HAP-1 (cell line): ENCODE results near the gene EXT2.

Experiments used
- DNase-seq, 2 experiments: peaks; one replicate each; pipeline ENCODE4 v3.0.0-alpha.2; 2016 to 2020; ENCODE audit warnings: low spot score in 2 of 2
- H3K27me3 ChIP-seq: fragments of 250-450 bp; sonication (Bioruptor Pico); 2 replicates; pipeline ENCODE4 v1.5.1; 2020; ENCODE audit warnings: low read depth, mild to moderate bottlenecking, moderate library complexity
- H3K36me3 ChIP-seq: fragments of 250-450 bp; sonication (Bioruptor Pico); replicated peaks from 2 replicates; pipeline ENCODE4 v1.5.1; 2020; ENCODE audit warnings: mild to moderate bottlenecking
- H3K4me1 ChIP-seq: fragments of 250-450 bp; sonication (Bioruptor Pico); 2 replicates; pipeline ENCODE4 v1.5.1; 2020; ENCODE audit warnings: mild to moderate bottlenecking
- H3K4me3 ChIP-seq: fragments of 250-450 bp; sonication (Bioruptor Pico); 2 replicates; pipeline ENCODE4 v1.5.1; 2020; ENCODE audit warnings: mild to moderate bottlenecking, moderate library complexity
- H3K9me3 ChIP-seq: fragments of 250-450 bp; sonication (Bioruptor Pico); 2 replicates; pipeline ENCODE4 v1.5.1; 2020; ENCODE audit warnings: mild to moderate bottlenecking, moderate library complexity
- in situ Hi-C: fragments of 300-500 bp; cut with MboI; formaldehyde crosslinking; loops from 3 replicates; pipeline ENCODE4 v1.14.3; 2020; ENCODE audit warnings: low sequenced_read_pairs, inconsistent platforms, mixed read lengths

EXT2 gene

DNA sequence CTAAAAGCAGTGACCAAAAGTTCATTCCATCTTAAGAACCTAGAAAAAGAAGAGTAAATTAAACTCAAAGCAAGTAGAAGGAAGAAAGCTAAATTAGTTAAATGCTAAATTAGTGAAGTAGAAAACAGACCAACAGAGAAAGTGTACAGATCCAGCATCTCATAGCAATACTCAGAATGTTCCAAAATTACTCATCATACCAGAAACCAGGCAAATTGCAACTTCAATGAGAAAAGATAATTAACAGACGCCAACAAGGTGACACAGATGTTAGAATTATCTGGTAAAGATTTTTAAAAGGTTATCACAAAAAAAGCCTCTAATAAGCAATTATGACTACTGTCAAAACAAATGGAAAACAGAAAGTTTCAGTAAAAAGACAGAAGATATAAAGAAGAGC, 117.7 kb downstream of the EXT2 start:
- Histone ChIP-seq H3K4me3 (no peak overlapping the region), H3K36me3 (no peaks in the 10 kb centered on the region; the same call in 1 of the 2 replicates), H3K9me3 (peaks cover 3% of the 10 kb centered on the region; the same call in 1 of the 2 replicates), H3K4me1 (no peaks in the 10 kb centered on the region), H3K27me3 (no peaks in the 10 kb centered on the region)
- DNase-seq: no peak
- in situ Hi-C loops: no loop called here

DNA sequence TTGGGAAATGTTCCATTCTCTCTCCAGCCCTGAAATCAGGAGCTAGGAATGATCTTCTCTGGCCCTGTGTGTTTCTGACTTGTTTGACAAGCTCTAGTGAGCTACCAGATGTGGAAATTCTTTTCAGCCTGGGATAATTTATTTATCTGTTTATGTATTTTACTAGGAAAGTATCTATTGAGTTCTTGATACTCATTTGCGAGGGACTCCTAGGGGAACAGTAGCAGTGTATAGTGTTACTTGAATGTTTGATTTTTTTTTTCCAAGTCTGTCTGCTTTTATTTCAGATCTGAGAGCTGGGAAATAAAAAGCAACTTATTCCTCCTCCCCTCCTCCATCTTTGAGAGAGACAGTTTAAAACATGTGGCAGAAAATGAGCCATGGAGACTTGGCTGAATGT, 122.0 kb downstream of the EXT2 start:
- DNase-seq: no peak
- Histone ChIP-seq H3K4me3 (no peak overlapping the region), H3K4me1 (no peaks in the 10 kb centered on the region), H3K9me3 (peaks cover under 1% of the 10 kb centered on the region; the same call in 1 of the 2 replicates), H3K36me3 (no peaks in the 10 kb centered on the region), H3K27me3 (no peaks in the 10 kb centered on the region)
- in situ Hi-C loops: no loop called here

DNA sequence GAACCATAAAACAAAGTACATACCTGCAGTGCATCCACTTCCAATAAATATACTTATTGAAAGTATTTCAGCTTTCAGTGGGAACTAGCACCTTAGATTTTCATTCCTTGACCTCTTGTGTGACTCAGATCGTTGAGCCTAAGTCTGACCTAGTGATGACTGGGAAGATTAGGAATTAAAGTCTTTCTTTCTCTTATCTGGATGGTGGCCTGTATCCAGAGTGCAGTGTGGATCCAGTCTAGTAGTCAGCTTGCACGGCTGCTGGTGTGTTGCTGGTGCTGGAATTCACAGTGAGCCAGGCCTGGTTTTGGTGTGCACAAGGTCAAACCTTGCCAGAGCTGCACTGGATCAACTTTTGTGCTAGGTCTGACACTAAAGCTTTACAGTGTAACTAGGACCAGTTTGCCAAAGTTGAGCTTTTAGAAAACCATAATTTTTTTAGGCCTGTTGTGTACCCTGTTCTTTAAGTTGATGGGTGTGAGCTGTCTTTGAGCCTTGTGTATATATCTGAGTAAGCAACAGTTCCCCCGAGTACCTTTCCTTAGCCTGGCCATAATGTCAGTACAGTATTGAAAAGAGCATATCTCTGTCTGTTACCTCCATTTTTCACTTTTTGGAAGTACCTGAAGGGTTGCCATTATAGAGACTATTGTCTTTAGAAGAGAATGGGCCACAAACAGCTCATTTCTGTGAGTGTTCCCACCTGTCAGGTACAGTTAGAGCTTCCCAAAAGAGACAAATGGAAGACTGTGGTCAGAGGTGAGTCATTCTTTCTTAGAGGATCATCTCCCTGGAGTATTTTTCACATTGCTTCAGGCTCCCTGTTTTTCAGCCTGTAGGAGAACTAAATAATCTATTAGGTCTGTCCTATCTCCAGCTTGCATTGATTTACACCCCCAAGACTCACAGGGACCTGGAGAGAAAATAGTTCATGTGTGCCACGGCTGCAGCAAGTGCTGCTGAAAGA, 124.6 kb downstream of the EXT2 start:
- Histone ChIP-seq H3K36me3 (no peaks in the 10 kb centered on the region), H3K4me1 (no peaks in the 10 kb centered on the region), H3K4me3 (no peak overlapping the region), H3K9me3 (no peaks in the 10 kb centered on the region), H3K27me3 (no peaks in the 10 kb centered on the region)
- DNase-seq: no peak
- in situ Hi-C loops: no loop called here

DNA sequence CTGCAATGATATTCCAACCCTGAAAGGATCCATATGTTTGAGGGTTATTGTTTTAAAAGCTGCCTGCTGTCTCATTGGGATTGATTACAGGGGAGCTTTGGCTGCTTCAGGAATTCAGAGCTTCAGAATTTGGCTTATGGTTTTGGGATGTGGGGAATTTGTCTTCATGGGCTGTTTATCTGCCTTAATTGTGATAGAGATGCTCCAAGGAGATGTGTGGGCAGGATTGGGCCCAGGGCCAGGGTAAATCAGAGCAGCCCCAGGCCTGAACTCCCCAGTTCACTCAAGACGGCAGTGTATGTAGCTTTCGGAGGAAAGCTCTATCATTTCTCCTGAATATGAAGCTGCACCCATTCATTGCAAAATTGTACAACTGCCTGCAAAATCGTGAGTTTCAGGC, 126.0 kb downstream of the EXT2 start:
- DNase-seq: no peak
- H3K4me3 ChIP-seq: no peak overlapping the region
- H3K27me3 ChIP-seq: no peaks in the 10 kb centered on the region
- H3K4me1 ChIP-seq: no peaks in the 10 kb centered on the region
- no peaks in the 10 kb centered on the region for H3K36me3 ChIP-seq
- no peaks in the 10 kb centered on the region for H3K9me3 ChIP-seq
- in situ Hi-C loops: no loop called here

DNA sequence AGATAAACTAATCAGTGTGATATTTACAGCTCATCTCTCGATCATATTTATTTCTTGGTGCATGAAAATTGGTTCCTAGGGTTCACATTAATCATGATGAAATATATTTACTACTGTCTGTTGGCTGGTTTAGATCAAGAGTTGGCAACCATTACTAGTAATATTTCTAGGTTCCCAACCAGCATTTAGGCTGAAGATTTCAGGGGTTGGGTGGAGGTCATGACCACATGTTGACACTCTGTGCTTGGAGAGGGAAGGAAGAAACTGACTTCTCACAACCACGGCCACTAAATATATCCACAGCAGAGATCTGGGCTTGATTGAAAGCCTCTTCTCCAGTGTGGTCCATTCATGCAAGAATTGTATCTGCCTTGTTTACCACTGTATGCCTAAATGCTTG, 126.5 kb downstream of the EXT2 start:
- in situ Hi-C loops: no loop called here
- no peaks in the 10 kb centered on the region for H3K9me3 ChIP-seq
- H3K27me3 ChIP-seq: no peaks in the 10 kb centered on the region
- H3K4me3 ChIP-seq: no peak overlapping the region
- no peaks in the 10 kb centered on the region for H3K4me1 ChIP-seq
- no peaks in the 10 kb centered on the region for H3K36me3 ChIP-seq
- DNase-seq: no peak

DNA sequence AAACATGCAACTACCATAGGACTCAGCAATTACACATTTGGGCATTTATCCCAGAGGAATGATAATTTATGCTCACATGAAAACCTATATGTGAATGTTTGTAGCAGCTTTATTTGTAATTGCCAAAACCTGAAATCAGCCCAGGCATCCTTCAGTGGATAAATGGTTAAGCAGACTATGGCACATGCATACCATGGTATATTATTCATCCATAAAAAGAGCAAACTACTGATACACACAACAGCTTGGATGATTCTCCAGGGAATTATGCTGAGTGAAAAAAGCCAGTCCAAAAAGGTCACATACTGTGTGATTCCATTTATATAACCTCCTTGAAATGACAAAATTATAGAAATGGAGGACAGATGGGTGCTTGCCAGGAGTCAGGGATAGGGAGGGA, 127.8 kb downstream of the EXT2 start:
- Histone ChIP-seq H3K4me1 (no peaks in the 10 kb centered on the region), H3K4me3 (no peak overlapping the region), H3K36me3 (no peaks in the 10 kb centered on the region), H3K27me3 (no peaks in the 10 kb centered on the region), H3K9me3 (no peaks in the 10 kb centered on the region)
- no peak for DNase-seq
- in situ Hi-C loops: no loop called here

DNA sequence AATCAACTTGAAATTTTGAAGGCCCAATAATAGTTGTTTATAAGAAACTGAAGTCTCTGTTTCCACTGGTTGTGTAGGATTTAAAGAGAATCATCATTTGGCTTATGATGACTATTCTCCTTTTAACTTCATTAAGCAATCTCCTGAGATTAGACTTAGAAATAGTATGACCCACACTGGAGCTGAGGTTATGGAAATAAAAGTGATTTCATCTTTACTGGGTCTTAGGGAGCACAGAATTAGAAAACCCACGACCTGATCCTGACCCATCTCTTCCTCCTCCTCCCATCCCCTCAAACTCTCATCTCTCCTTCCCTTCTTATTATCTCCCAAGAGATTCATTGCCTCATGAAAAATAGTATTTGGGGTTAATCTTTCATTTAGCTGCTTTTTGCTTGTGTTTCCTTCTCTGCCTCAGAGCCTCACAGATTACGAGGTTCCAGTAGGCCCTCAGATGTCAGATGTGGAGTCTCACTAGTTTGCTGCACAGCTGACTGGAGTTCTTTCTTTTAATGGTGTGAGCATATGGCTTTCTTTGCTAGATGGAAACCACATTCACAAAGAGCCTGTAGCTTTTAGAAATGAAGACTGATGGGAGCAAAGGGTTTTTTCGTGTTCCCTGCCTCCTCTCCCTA, 129.5 kb downstream of the EXT2 start:
- H3K9me3 ChIP-seq: no peaks in the 10 kb centered on the region
- H3K4me3 ChIP-seq: no peak overlapping the region
- H3K4me1 ChIP-seq: no peaks in the 10 kb centered on the region
- in situ Hi-C loops: no loop called here
- DNase-seq: no peak
- no peaks in the 10 kb centered on the region for H3K36me3 ChIP-seq
- no peaks in the 10 kb centered on the region for H3K27me3 ChIP-seq

DNA sequence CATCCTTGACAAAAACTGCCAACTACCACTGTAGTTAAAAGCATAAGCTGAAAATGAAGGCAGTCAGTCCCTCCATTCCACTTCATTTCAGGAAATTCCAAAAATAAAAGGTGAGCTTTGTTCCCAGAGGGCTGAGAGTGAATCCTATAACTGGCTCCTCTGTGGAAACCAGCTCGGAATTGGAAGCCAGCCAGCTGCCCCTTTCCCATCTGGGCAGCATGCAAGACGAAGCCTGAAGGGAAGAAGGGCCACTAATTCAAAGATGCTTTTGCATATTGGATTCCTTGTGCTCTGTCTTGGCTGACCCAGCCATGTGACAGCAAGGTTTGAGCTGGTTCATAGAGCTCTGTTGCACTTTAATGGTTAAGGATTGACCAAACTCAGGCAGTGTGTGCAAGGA, 131.0 kb downstream of the EXT2 start:
- DNase-seq: no peak
- in situ Hi-C loops: no loop called here
- no peak overlapping the region for H3K4me3 ChIP-seq
- no peaks in the 10 kb centered on the region for H3K36me3 ChIP-seq
- no peaks in the 10 kb centered on the region for H3K27me3 ChIP-seq
- H3K9me3 ChIP-seq: no peaks in the 10 kb centered on the region
- no peaks in the 10 kb centered on the region for H3K4me1 ChIP-seq

DNA sequence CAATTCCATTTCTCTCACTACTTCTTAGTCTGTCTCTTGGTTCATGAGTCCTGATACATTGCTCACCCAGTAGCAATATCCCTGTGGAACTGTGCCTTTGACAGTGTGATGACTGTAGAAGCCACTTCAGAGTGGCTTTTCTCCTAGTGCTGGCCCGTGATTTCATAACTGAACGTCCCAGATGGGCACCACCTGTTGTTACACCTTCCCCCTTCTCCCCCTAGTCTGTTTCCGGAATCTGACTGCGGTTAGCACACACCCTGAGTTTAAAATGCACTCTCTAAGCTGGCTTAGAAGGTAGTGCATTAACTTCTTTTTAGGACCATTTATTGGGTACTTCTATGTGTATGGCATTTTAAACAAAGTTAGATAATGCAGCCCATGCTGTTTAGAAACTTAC, 131.5 kb downstream of the EXT2 start:
- H3K4me1 ChIP-seq: no peaks in the 10 kb centered on the region
- no peak overlapping the region for H3K4me3 ChIP-seq
- no peak for DNase-seq
- in situ Hi-C loops: no loop called here
- no peaks in the 10 kb centered on the region for H3K9me3 ChIP-seq
- no peaks in the 10 kb centered on the region for H3K27me3 ChIP-seq
- H3K36me3 ChIP-seq: no peaks in the 10 kb centered on the region

DNA sequence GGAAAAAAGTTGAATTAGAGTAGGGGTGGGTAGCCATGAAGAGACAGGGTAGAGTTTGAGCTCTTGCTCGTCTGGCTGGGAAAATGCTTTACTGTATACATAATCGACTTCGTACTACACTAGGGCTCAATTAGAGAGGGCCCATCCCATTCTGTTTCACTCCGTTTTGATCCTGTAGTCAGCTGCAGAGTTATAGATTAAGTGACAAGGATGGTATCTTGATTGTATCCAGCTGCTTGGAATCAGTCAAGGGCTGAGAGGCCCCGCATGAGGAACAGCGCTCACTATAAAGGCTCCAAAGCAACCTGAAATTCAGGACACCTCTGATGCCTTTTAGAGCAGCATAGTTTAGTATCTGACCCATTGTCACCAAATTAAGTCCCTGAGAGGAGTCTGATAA, 132.9 kb downstream of the EXT2 start:
- no peaks in the 10 kb centered on the region for H3K36me3 ChIP-seq
- in situ Hi-C loops: no loop called here
- H3K4me1 ChIP-seq: no peaks in the 10 kb centered on the region
- no peaks in the 10 kb centered on the region for H3K27me3 ChIP-seq
- no peak for DNase-seq
- no peaks in the 10 kb centered on the region for H3K9me3 ChIP-seq
- no peak overlapping the region for H3K4me3 ChIP-seq

DNA sequence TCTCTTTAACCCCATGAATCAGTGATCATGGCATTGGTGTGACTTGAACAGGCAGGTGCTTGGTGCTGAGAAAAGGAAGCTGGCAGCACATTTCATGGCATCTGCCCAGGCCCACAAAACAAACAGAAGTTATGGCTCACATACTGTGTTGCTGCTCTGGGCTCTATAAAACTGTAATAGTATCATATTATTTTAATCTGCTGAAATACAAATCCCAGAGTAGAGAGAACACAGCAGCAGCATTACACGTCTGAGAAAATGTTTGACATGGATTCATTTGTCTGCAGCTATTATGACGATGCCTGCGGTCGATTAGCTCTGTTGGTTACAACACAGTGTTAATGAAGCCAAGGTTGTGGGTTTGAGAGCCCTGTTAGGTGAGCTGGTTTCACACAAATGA, 133.6 kb downstream of the EXT2 start:
- no peaks in the 10 kb centered on the region for H3K4me1 ChIP-seq
- H3K9me3 ChIP-seq: no peaks in the 10 kb centered on the region
- in situ Hi-C loops: no loop called here
- 0 out of 2 replicates have a peak, but pooled peaks cover 3% of the 10 kb centered on the region for H3K36me3 ChIP-seq
- no peak for DNase-seq
- H3K27me3 ChIP-seq: no peaks in the 10 kb centered on the region
- H3K4me3 ChIP-seq: no peak overlapping the region

DNA sequence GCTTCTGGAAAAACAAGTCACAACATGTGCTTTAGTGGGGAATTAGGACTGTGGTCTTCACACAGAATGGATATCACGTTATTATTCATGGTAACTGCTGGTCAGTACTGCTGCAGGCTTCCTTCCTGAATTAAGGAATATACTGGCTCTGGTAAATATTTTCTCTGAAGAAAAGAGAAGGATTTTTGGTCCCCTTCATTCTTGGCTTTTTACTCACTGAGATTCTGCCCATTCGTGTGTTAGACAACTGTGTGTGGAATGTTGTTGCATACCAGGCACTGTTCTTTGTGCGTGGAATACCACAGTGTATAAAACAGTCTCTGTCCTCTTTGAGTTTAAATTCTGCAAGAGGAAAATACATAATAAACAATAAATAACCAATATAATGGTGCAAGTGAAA, 134.1 kb downstream of the EXT2 start:
- no peak for DNase-seq
- in situ Hi-C loops: no loop called here
- Histone ChIP-seq H3K4me3 (no peak overlapping the region), H3K36me3 (0 out of 2 replicates have a peak, but pooled peaks cover 3% of the 10 kb centered on the region), H3K4me1 (no peaks in the 10 kb centered on the region), H3K9me3 (no peaks in the 10 kb centered on the region), H3K27me3 (no peaks in the 10 kb centered on the region)

DNA sequence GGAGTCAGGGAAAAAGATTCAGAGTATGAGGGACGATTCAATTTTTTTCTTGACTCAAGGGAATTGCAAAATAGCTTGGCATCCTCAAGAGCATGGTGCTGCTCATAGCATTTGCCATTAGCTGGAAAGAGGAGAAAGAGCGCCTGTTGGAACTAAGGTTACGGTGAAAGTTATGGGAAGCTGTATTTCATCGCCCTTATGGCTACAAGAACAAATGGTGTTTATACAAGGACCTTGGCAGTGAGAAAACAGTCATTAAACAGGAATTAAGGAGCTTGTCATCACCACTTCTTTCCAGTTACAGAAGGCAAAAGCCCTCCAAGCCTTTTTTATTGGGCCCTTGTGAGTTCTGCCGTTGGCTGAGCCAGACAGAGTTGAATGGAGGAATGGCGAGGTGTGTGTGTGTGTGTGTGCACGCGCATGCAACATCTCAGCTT, 140.3 kb downstream of the EXT2 start:
- in situ Hi-C loops: no loop called here
- Histone ChIP-seq H3K27me3 (no peaks in the 10 kb centered on the region), H3K9me3 (no peaks in the 10 kb centered on the region), H3K4me3 (no peak overlapping the region), H3K4me1 (no peaks in the 10 kb centered on the region), H3K36me3 (peaks cover 11% of the 10 kb centered on the region)
- no peak for DNase-seq

DNA sequence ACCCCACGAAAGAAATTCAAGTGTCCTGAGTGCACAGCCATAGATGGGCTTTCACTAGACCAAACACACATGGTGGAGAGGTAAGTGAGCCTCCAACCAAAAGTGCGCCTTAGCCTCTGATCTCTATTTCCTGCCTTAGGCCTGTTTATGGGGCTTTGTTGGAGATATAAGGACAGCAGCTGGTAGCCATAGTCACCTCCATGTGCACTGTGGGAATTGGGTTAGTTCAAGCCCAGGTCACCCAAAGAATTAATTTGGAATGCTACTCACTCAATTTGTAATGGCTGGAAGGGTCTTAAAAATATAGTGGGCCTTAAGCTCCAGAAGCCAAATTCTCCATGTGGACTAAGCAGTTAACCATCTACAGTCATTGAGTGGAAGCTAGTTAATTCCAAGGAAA, 140.8 kb downstream of the EXT2 start:
- in situ Hi-C loops: no loop called here
- Histone ChIP-seq H3K36me3 (peaks cover 11% of the 10 kb centered on the region), H3K9me3 (no peaks in the 10 kb centered on the region), H3K27me3 (no peaks in the 10 kb centered on the region), H3K4me1 (no peaks in the 10 kb centered on the region), H3K4me3 (no peak overlapping the region)
- DNase-seq: no peak
